ENCODE results near the gene TC2N. TPM values are rescaled to one million over a fixed set of nuclear protein-coding genes. Genes with fewer than 3 reads are reported as not detected.

Gene TC2N
- total and polyA plus RNA-seq, 9 of the 15 experiments (the other 6 are each of a cell fraction or from before 2014, with no cell fraction given): 2.0 to 12.5 (median 7.3) TPM

GRCh38 chr14:91858536-91859275 is 8.6 kb downstream of the TC2N start:
- no peaks in the 10 kb centered on the region for H3K9me1 ChIP-seq (ENCODE audit: control insufficient read depth, insufficient read depth, low read length)
- H3K79me2 ChIP-seq (ENCODE audit: control insufficient read depth, insufficient read depth, low read length): no peaks in the 10 kb centered on the region
- H4K20me1 ChIP-seq (replicated peaks; ENCODE audit: control insufficient read depth, insufficient read depth, low read length): no peaks in the 10 kb centered on the region
- ATAC-seq (peak; percentile 90), DNase-seq (ENCODE audit: extremely low read depth in 1 of 4, low spot score in 3 of 4) (peak; percentile 18 to 56 (median 32)), FAIRE-seq (peak; percentile 84)
- in situ Hi-C loops (cut with MboI): no loop called here
- no peaks in the 10 kb centered on the region for H3K27me3 ChIP-seq (ENCODE audit: control insufficient read depth in 2 of 2, insufficient read depth in 2 of 2, low read length in 2 of 2)
- no peak overlapping the region for H3K4me3 ChIP-seq
- ChIA-PET CTCF (ENCODE audit: low intra/inter-chr PET ratio) (interaction anchor here (0.6 kb wide), 1 partner anchor 181 kb away, joined by 3 read pairs; no protein-coding TSS in a partner anchor), POLR2A (no interaction called here)
- WGBS (ENCODE audit: insufficient coverage, low coverage, missing lambda C conversion rate): 1% methylated on average over 7 of the region's 8 CpGs
- intact Hi-C loops (cut with micrococcal nuclease): loop anchor here (2.0 kb wide), 1 partner anchor 208 kb away; no protein-coding TSS in a partner anchor
- peak overlapping the region; percentile 65; the same call in 1 of the 2 replicates for H2AFZ ChIP-seq (ENCODE audit: low read depth, low read length)
- no peak overlapping the region for H3K4me2 ChIP-seq (ENCODE audit: insufficient read depth, low read length)
- BruUV-seq (replicated peaks): no TSS peak
- H3K36me3 ChIP-seq (ENCODE audit: control insufficient read depth, insufficient read depth, low read length): no peaks in the 10 kb centered on the region
- no peak overlapping the region for H3K9ac ChIP-seq (ENCODE audit: insufficient read depth in 1 of 2, low read depth in 2 of 2, low read length in 2 of 2)
- no peak overlapping the region for H3K27ac ChIP-seq (ENCODE audit: extremely low read depth, low read depth, low read length)
- peaks cover 0 to 2% of the 10 kb centered on the region in 2 experiments; a peak in 2 of 5 replicates for H3K4me1 ChIP-seq (replicated peaks in 1 of 2; ENCODE audit: control insufficient read depth in 2 of 2, insufficient read depth in 2 of 2, low read length in 2 of 2)
- no peaks in the 10 kb centered on the region for H3K9me3 ChIP-seq (replicated peaks; ENCODE audit: control insufficient read depth, insufficient read depth, low read depth, low read length)
- TF ChIP-seq HDAC2 (IDR thresholded peaks at IDR 0.05) (no peak), MAX (CRISPR knock-in tag; IDR thresholded peaks at IDR 0.05) (no peak), ATF7 (IDR thresholded peaks at IDR 0.05) (peak; percentile 21; the same call in 1 of the 2 replicates), CHD2 (IDR thresholded peaks at IDR 0.05; ENCODE audit: low read depth, low read length) (no peak), STAT5B (CRISPR knock-in tag; IDR thresholded peaks at IDR 0.05) (no peak), ARID3A (IDR thresholded peaks at IDR 0.05; ENCODE audit: borderline replicate concordance, low read depth, low read length) (no peak), HNRNPK (IDR thresholded peaks at IDR 0.05; ENCODE audit: low read depth, low read length, poor library complexity, severe bottlenecking) (no peak), ETV1 (tag; conservative IDR thresholded peaks at IDR 0.05; ENCODE audit: low read depth) (no peak), MXD1 (CRISPR knock-in tag; IDR thresholded peaks at IDR 0.05; ENCODE audit: borderline replicate concordance, poor library complexity, severe bottlenecking) (no peak), GTF2E2 (tag; IDR thresholded peaks at IDR 0.05) (no peak), FOSL1 (tag; conservative IDR thresholded peaks at IDR 0.05) (peak; percentile 86), PKNOX1 (IDR thresholded peaks at IDR 0.05) (peak; percentile 22; the same call in 1 of the 2 replicates), LARP7 (IDR thresholded peaks at IDR 0.05) (no peak), HDAC6 (IDR thresholded peaks at IDR 0.05; ENCODE audit: low read depth, low read length) (no peak), BACH1 (tag; IDR thresholded peaks at IDR 0.05) (no peak), HNRNPLL (IDR thresholded peaks at IDR 0.05; ENCODE audit: low read depth, low read length, poor library complexity, severe bottlenecking) (no peak), SAFB2 (IDR thresholded peaks at IDR 0.05; ENCODE audit: borderline replicate concordance, low read depth, low read length, severe bottlenecking) (no peak), RAD21 (CRISPR knock-in tag; conservative IDR thresholded peaks at IDR 0.05 in 1 of 2, IDR thresholded peaks at IDR 0.05 in 1 of 2) (peak; percentile 63 to 80), ZNF124 (CRISPR knock-in tag; IDR thresholded peaks at IDR 0.05) (no peak)
